HUES48 (cell line): ENCODE results near the gene ZBTB7A.

Experiments
- H3K27ac ChIP-seq: one replicate; pipeline ENCODE4 v1.7.0; 2013; ENCODE audit warnings: low read depth, low read length, inconsistent platforms
- H3K27me3 ChIP-seq: 2 replicates; pipeline ENCODE4 v1.6.1; 2013; ENCODE audit warnings: mild to moderate bottlenecking, low read length; ENCODE audit not compliant: control insufficient read depth, insufficient read depth
- H3K36me3 ChIP-seq: 2 replicates; pipeline ENCODE4 v1.6.1; 2013; ENCODE audit warnings: low read length; ENCODE audit not compliant: control insufficient read depth, insufficient read depth
- H3K4me1 ChIP-seq: 2 replicates; pipeline ENCODE4 v1.6.1; 2013; ENCODE audit warnings: mild to moderate bottlenecking, low read length; ENCODE audit not compliant: control insufficient read depth, insufficient read depth
- H3K4me3 ChIP-seq: 2 replicates; pipeline ENCODE4 v1.5.1; 2013; ENCODE audit warnings: mild to moderate bottlenecking, low read depth, low read length
- H3K9ac ChIP-seq: 2 replicates; pipeline ENCODE4 v1.6.1; 2013; ENCODE audit warnings: mild to moderate bottlenecking, low read depth, low read length, moderate library complexity
- H3K9me3 ChIP-seq: 2 replicates; pipeline ENCODE4 v1.6.1; 2013; ENCODE audit warnings: low read length; ENCODE audit not compliant: control insufficient read depth, insufficient read depth

ZBTB7A gene

DNA sequence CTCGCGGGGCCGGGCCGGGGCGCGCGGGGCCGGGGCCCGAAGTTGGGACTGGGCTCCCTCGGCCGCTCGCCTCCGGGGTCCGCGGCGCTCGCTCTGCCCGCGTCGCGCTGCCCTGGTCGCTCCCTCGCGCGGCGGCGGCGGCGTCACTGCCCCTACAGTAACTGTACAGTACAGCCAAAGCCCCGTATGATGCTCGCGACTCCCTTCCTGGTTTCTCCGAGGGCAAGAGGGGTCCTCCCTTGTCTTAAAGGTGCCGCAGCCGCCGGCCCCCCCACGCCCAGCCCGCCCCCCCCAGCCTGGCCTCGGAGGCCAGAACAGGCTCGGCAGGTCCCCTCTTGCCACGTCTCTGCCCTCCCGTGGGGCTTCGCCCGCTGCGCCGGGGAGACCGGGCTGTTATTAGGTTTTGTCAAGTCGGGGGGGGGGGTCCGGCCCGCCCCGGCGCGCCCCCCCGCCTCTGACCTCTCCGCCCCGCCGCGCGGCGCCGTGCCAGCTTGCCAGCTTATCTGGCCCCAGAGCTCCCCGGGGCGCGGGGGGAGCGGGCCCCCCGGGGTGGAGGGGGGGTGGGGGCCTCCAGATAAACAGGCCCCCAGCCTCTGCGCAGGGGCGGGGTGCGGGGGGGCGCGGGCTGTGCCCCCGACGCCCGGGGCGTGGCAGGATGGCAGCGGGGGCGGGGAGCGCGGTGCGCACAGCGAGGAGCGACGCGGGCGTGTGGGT lies at the start of gene ZBTB7A:
ZBTB7A (minus strand) TSS at position 218 of the 714 bp plus-strand sequence. CDS start 11,667 bp downstream, outside the sequence.
- H3K4me3 ChIP-seq: peak within 1 kb of the TSS; percentile 62
- peaks cover 3% of the 10 kb centered on the region; the same call in 1 of the 2 replicates for H3K36me3 ChIP-seq
- H3K9ac ChIP-seq: no peak within 1 kb of the TSS
- peaks cover 22% of the 10 kb centered on the region for H3K27me3 ChIP-seq
- H3K27ac ChIP-seq: no peak within 1 kb of the TSS
- H3K9me3 ChIP-seq: no peaks in the 10 kb centered on the region
- peaks cover 16% of the 10 kb centered on the region for H3K4me1 ChIP-seq

DNA sequence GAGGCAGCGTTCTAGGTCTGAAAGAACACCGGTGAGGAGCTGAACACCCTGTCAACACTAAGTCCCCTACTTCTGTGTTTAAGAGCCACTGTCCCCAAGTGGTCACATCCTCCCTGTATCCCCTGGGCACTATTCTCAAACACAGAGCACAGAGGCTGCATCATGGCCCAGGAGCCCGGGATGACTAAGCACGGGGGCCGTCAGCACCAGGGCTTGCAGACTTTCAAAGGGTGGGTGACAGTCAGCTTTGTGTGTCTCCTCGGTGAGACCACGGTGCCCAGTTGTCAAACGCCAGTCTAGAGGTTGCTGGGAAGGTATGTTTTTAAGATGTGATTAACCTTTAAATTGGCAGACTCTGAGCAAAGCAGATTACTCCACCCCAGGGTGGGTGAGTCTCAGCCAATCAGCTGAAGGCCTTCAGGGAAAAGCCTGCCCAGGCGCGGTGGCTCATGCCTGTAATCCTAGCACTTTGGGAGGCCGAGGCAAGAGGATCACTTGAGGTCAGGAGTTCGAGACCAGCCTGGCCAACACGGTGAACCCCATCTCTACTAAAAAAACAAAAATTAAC lies 49.2 kb upstream of the ZBTB7A start:
- Histone ChIP-seq H3K36me3 (peaks cover 74% of the 10 kb centered on the region), H3K27ac (no peak overlapping the region), H3K9me3 (no peaks in the 10 kb centered on the region)

GRCh38 chr19:4115050-4115817 lies 48.5 kb upstream of the ZBTB7A start:
- Histone ChIP-seq H3K36me3 (peaks cover 80% of the 10 kb centered on the region), H3K9me3 (no peaks in the 10 kb centered on the region), H3K4me3 (no peak overlapping the region), H3K9ac (no peak overlapping the region), H3K27me3 (no peaks in the 10 kb centered on the region), H3K4me1 (no peaks in the 10 kb centered on the region), H3K27ac (no peak overlapping the region)

More for the DNA sequence above, 49.2 kb upstream of the ZBTB7A start:
- H3K4me1 ChIP-seq: no peaks in the 10 kb centered on the region
- no peak overlapping the region for H3K9ac ChIP-seq
- H3K4me3 ChIP-seq: no peak overlapping the region
- no peaks in the 10 kb centered on the region for H3K27me3 ChIP-seq

DNA sequence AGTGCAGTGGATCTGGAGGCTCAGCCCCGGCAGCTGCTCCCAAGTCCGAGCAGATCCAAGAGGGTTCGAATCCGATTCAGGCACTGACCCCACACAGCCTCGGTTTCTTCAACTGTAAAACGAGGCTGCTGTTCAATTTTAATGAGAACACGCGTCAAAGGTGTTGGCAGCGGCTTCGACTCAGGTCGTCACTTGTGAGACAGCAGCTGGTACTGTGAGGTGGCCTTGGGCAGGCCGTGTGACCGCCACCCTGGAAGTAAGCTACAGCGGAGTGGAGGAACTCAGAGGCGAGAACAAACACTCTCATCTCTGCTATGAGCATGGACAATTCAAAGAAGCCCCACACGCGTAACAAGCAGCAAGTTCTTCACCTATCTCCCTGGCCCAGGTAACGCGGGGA lies 47.5 kb upstream of the ZBTB7A start:
- no peak overlapping the region for H3K9ac ChIP-seq
- H3K4me3 ChIP-seq: no peak overlapping the region
- no peak overlapping the region for H3K27ac ChIP-seq
- H3K4me1 ChIP-seq: no peaks in the 10 kb centered on the region
- H3K27me3 ChIP-seq: no peaks in the 10 kb centered on the region
- peaks cover 86% of the 10 kb centered on the region for H3K36me3 ChIP-seq
- no peaks in the 10 kb centered on the region for H3K9me3 ChIP-seq

DNA sequence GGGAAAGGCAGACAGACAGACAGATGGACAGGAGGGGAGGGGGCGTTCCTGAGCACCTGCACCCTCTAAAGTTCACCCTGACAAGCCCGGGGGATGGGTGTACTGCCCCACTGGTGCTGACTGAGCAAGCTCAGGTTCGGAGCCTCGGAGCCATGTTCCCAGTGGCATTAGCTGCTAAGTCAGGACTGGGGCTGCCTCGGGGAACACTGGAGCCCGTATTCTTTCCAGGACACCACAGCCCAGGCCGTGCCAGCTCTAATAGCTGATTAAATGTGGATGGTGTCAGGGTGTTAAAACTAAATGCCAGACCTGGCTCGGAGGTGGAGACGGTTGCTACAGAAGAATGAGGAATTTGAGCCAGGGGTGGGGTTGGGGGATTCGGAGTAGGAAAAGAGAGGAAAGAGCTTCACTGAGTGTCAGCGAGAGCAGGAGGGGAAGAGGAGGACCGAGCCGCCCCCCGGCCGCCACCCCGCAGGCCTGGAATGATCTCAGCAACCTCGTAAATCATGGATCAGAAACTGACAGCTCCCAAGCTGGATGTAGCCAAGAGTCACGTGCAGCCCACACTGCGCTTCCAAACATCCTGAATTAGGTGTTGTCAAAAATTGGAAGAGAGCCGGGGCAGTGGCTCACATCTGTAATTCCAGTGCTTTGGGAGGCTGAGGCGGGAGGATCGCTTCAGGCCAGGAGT lies 46.8 kb upstream of the ZBTB7A start:
- no peak overlapping the region for H3K9ac ChIP-seq
- no peaks in the 10 kb centered on the region for H3K9me3 ChIP-seq
- H3K27me3 ChIP-seq: no peaks in the 10 kb centered on the region
- H3K27ac ChIP-seq: no peak overlapping the region
- no peak overlapping the region for H3K4me3 ChIP-seq
- no peaks in the 10 kb centered on the region for H3K4me1 ChIP-seq
- H3K36me3 ChIP-seq: peaks cover 92% of the 10 kb centered on the region

GRCh38 chr19:4112367-4112766 lies 45.7 kb upstream of the ZBTB7A start:
- Histone ChIP-seq H3K36me3 (peaks cover 94% of the 10 kb centered on the region), H3K4me3 (no peak overlapping the region), H3K4me1 (no peaks in the 10 kb centered on the region), H3K27me3 (no peaks in the 10 kb centered on the region), H3K9ac (no peak overlapping the region), H3K27ac (no peak overlapping the region), H3K9me3 (no peaks in the 10 kb centered on the region)

DNA sequence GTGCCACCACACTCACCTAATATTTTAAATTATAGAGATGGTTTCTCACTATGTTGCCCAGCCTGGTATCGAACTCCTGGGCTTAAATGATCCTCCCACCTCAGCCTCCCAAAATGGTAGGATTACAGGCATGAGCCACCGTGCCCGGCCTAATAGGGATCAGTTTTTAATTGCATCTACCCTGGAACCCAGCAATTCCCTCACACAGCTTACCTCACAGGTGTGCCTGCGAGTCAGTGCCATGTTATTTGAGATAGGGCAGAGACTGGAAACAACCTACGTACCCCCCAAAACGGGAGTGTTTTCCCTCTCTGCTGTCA lies 42.9 kb upstream of the ZBTB7A start:
- Histone ChIP-seq H3K9ac (no peak overlapping the region), H3K4me3 (no peak overlapping the region), H3K27ac (no peak overlapping the region), H3K27me3 (no peaks in the 10 kb centered on the region), H3K36me3 (peaks cover 90% of the 10 kb centered on the region), H3K9me3 (no peaks in the 10 kb centered on the region), H3K4me1 (no peaks in the 10 kb centered on the region)

DNA sequence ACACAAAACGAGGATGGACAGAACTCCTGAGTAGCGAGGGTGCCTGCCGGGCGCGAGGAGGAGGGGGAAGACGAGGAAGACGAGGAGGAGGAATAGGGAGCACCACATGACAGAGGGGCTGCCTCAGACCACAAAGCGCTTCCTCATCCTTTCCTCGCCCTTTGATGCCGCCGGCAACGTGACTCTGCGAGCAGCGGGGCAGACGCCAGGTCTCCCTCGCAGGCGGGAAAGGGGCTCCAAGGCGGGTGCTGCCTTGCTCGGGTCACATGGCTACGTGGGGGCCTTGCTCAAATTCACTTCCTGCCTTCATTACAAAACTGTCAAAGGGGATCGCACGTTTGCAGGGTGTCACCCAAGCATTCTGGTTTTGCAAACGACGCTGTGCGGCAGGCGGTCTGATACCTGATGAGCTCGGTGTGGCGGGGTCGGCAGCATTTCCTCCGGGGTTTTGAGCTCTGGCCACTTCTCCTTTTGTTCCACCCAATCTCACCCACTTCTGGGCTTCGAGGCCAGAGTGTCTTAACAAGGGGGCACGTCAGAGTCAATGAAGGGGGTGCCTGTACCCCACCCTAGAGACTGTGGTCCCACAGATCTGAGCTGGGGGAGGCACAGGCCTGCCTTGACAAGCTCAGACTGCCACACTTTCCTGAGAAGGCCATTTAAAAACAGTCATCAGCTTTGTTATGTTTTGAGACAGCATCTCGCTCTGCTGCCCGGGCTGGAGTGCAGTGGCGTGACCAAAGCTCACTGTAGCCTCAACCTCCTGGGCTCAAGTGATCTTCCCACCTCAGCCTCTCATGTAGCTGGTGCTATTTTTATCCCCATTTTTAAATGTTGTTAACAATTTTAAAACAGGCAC lies 42.3 kb upstream of the ZBTB7A start:
- Histone ChIP-seq H3K27me3 (no peaks in the 10 kb centered on the region), H3K27ac (no peak overlapping the region), H3K9ac (no peak overlapping the region), H3K9me3 (no peaks in the 10 kb centered on the region), H3K36me3 (peaks cover 87% of the 10 kb centered on the region), H3K4me3 (no peak overlapping the region), H3K4me1 (no peaks in the 10 kb centered on the region)

DNA sequence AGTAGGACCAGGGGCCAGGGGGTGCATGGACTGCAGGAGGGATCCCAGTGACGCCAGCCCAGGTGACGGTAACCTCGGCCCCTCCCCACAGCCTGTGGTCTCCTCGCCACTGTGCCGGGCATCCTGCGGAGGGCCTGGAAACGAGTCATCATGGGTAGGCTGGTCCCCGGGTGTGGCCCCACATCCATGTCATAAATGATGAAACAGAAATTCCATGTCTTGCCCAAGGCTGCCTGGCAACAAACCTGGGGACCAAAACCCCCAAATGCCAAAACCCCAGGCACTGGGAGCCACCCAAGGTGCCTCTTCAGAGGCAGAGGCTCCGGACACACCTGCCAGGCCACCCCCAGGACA lies 36.4 kb upstream of the ZBTB7A start:
- Histone ChIP-seq H3K36me3 (peaks cover 85% of the 10 kb centered on the region), H3K27ac (no peak overlapping the region), H3K9me3 (no peaks in the 10 kb centered on the region), H3K9ac (no peak overlapping the region), H3K4me3 (no peak overlapping the region), H3K4me1 (no peaks in the 10 kb centered on the region), H3K27me3 (no peaks in the 10 kb centered on the region)

DNA sequence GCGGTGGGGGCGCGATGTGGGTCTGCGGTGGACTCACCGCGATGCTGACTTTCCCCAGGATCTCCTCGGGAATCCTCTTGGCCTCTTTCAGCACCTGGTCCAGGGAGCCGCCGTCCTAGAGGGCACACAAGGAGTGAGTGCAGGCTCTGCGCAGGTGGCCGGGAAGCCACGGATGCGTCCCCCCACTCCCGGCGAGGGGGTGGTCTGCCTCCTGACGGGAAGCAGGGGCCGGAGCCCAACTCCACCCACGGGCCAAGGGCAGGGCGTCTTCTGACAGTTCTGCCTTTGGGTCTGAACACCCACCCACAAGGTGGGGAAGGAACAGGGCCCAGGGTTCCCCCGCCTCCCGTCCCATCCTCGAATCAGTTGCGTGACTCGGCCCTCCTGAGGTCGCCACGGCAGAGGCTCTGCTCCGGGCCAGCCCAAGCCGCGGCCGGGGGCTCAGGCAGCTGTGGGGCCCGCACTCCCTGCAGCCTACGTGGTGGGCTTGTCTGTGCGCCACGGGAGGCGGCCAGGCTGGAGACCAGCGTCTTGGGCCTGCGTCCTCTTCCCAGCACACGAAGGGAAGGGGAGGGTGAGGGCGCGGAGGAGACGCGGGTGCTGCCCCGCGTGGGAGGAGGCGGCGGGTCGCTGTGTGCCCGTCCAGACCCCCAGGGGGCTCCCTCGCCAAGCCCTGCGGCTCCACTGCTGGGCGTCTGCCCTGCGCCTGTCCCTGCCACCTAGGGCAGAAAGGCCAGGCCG lies 35.8 kb upstream of the ZBTB7A start:
- Histone ChIP-seq H3K4me1 (no peaks in the 10 kb centered on the region), H3K27ac (no peak overlapping the region), H3K4me3 (no peak overlapping the region), H3K9ac (no peak overlapping the region), H3K9me3 (no peaks in the 10 kb centered on the region), H3K27me3 (no peaks in the 10 kb centered on the region), H3K36me3 (peaks cover 85% of the 10 kb centered on the region)
